ENCODE results near the gene RIPOR2. TPM values are rescaled to one million over a fixed set of nuclear protein-coding genes. Genes with fewer than 3 reads are reported as not detected.

Gene RIPOR2
- polyA plus RNA-seq, 4 donors = 1.0 to 3.1 (median 1.7) TPM

DNA sequence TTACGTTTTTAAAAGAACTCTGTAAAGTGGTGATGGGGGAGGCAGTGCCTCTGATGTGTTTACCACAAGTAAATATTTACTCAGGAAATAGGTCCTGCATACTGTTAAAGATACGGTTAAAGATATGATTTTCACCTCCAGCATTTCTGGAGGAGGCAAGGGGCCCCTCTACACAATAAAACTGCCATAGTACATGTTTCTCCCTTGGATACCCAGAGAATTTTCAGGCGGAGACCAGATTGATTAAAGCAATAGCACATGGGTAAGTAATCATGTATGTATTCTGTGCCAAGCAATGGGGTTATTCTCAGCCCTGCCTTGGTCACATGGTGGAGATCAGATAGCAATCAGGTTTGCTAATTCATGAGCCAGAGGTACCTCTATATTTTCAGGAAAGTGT lies 9.6 kb downstream of the RIPOR2 start:
- Histone ChIP-seq H3K36me3 (ENCODE audit: control insufficient read depth in 3 of 3, insufficient read depth in 2 of 3, low read depth in 1 of 3, low read length in 3 of 3) (no peaks in the 10 kb centered on the region), H3K27ac (ENCODE audit: low read depth in 1 of 3, low read length in 2 of 3) (no peak overlapping the region), H3K4me3 (ENCODE audit: low read depth in 1 of 3, low read length in 3 of 3) (no peak overlapping the region), H3K27me3 (ENCODE audit: control insufficient read depth in 3 of 3, insufficient read depth in 3 of 3, low read length in 3 of 3) (no peaks in the 10 kb centered on the region), H3K4me1 (ENCODE audit: control insufficient read depth in 3 of 3, insufficient read depth in 2 of 3, low read depth in 1 of 3, low read length in 2 of 3) (peaks cover 0 to 4% (median 0%) of the 10 kb centered on the region in 3 donors), H3K9me3 (ENCODE audit: control insufficient read depth in 2 of 2, insufficient read depth in 1 of 2, low read depth in 1 of 2, low read length in 1 of 2) (no peaks in the 10 kb centered on the region)
- FAIRE-seq = no peak
- DNase-seq = no peak
- WGBS, 3 donors = 20 to 36% (median 31%) methylated on average over 3 of the region's 3 CpGs

DNA sequence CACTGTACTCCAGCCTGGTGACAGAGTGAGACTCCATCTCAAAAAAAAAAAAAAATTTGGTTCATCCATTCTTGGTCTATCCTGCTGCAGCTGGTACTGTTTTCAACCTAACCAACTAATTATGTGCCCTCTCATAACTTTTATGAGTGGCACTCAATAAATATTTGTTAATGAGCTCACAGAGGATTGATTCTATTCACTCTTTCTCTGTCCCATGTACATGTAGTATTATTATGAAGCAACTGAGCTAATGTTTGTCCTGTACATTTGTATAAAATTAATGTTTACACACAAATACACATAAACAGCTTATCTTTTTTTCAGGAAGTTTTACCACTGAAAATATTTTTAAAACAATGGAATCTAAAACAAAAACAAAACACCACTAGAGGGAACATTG lies 10.1 kb downstream of the RIPOR2 start:
- Histone ChIP-seq H3K27ac (ENCODE audit: low read depth in 1 of 3, low read length in 2 of 3) (no peak overlapping the region), H3K4me1 (ENCODE audit: control insufficient read depth in 3 of 3, insufficient read depth in 2 of 3, low read depth in 1 of 3, low read length in 2 of 3) (peaks cover 0 to 4% (median 0%) of the 10 kb centered on the region in 3 donors), H3K4me3 (ENCODE audit: low read depth in 1 of 3, low read length in 3 of 3) (no peak overlapping the region), H3K9me3 (ENCODE audit: control insufficient read depth in 2 of 2, insufficient read depth in 1 of 2, low read depth in 1 of 2, low read length in 1 of 2) (no peaks in the 10 kb centered on the region), H3K36me3 (ENCODE audit: control insufficient read depth in 3 of 3, insufficient read depth in 2 of 3, low read depth in 1 of 3, low read length in 3 of 3) (no peaks in the 10 kb centered on the region), H3K27me3 (ENCODE audit: control insufficient read depth in 3 of 3, insufficient read depth in 3 of 3, low read length in 3 of 3) (no peaks in the 10 kb centered on the region)
- no peak for DNase-seq
- no peak for FAIRE-seq

DNA sequence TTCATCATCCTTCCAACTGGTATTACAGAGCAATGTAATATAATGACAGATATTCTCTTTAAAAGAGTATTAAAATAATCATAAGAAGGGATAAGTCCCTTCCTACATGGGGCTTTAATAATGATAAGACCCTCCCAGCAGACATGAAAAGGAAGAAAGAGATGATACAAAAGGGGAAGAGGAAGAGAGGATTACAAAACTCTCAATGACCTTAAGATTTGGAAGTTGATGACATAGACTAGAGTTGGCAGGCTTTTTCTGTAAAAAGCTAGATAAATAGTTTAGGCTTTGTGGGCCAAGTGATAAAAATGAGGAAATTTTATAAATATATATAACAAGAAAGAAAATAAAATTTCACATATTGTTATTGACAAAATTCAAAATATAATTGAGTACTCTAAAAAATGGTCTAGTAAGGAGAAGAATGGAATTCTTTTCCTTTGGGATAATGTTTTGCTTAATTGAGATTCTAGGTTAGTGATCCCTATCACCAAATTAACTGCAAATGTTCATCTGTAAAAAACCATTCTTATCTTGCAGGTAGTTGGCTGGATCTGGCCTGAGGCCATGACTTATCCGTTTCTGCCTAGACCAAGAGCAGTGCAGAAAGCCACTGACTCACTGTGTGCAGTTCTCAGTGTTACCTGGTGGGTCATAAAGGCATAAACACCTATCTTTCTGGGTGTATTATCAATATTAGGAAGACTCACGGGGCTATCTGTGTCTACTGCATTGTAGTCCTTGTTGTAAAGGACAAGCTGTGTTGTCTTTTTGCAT lies 11.0 kb downstream of the RIPOR2 start:
- Histone ChIP-seq H3K36me3 (ENCODE audit: control insufficient read depth in 3 of 3, insufficient read depth in 2 of 3, low read depth in 1 of 3, low read length in 3 of 3) (no peaks in the 10 kb centered on the region), H3K4me3 (ENCODE audit: low read depth in 1 of 3, low read length in 3 of 3) (no peak overlapping the region), H3K27ac (ENCODE audit: low read depth in 1 of 3, low read length in 2 of 3) (no peak overlapping the region), H3K27me3 (ENCODE audit: control insufficient read depth in 3 of 3, insufficient read depth in 3 of 3, low read length in 3 of 3) (no peaks in the 10 kb centered on the region), H3K9me3 (ENCODE audit: control insufficient read depth in 2 of 2, insufficient read depth in 1 of 2, low read depth in 1 of 2, low read length in 1 of 2) (no peaks in the 10 kb centered on the region), H3K4me1 (ENCODE audit: control insufficient read depth in 3 of 3, insufficient read depth in 2 of 3, low read depth in 1 of 3, low read length in 2 of 3) (no peaks in the 10 kb centered on the region)
- FAIRE-seq = no peak
- DNase-seq = no peak
- WGBS, 3 donors = 13 to 53% (median 26%) methylated on average over 2 of the region's 2 CpGs

GRCh38 chr6:24923885-24924401 lies 11.8 kb downstream of the RIPOR2 start:
- FAIRE-seq = no peak
- no peak overlapping the region for H3K4me3 ChIP-seq (ENCODE audit: low read depth in 1 of 3, low read length in 3 of 3)

DNA sequence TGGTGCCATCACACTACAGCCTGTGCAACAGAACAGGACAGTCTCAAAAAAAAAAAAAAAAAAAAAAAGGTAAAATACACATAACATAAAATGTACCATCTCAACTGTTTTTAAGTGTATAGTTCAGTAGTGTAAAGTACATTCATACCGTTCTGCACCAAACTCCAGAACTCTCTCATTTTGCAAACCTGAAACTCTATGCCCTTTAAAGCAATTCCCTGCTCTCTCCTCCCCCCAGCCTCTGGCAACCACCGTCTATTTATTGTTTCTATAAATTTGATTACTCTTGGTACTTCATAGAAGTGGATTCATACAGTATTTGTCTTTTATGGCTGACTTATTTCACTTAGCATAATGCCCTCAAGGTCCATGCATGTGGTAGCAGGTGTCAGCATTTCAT lies 12.9 kb downstream of the RIPOR2 start:
- no peak for DNase-seq
- Histone ChIP-seq H3K4me3 (ENCODE audit: low read depth in 1 of 3, low read length in 3 of 3) (no peak overlapping the region), H3K27ac (ENCODE audit: low read depth in 1 of 3, low read length in 2 of 3) (no peak overlapping the region), H3K27me3 (ENCODE audit: control insufficient read depth in 3 of 3, insufficient read depth in 3 of 3, low read length in 3 of 3) (no peaks in the 10 kb centered on the region), H3K4me1 (ENCODE audit: control insufficient read depth in 3 of 3, insufficient read depth in 2 of 3, low read depth in 1 of 3, low read length in 2 of 3) (peaks cover 0 to 5% (median 0%) of the 10 kb centered on the region in 3 donors), H3K9me3 (ENCODE audit: control insufficient read depth in 2 of 2, insufficient read depth in 1 of 2, low read depth in 1 of 2, low read length in 1 of 2) (no peaks in the 10 kb centered on the region), H3K36me3 (ENCODE audit: control insufficient read depth in 3 of 3, insufficient read depth in 2 of 3, low read depth in 1 of 3, low read length in 3 of 3) (no peaks in the 10 kb centered on the region)
- no peak for FAIRE-seq
- WGBS, 3 donors = 59 to 66% (median 63%) methylated on average over 2 of the region's 2 CpGs

More at GRCh38 chr6:24923885-24924401, 11.8 kb downstream of the RIPOR2 start:
- Histone ChIP-seq H3K9me3 (ENCODE audit: control insufficient read depth in 2 of 2, insufficient read depth in 1 of 2, low read depth in 1 of 2, low read length in 1 of 2) (no peaks in the 10 kb centered on the region), H3K27ac (ENCODE audit: low read depth in 1 of 3, low read length in 2 of 3) (no peak overlapping the region), H3K4me1 (ENCODE audit: control insufficient read depth in 3 of 3, insufficient read depth in 2 of 3, low read depth in 1 of 3, low read length in 2 of 3) (peaks cover 0 to 5% (median 0%) of the 10 kb centered on the region in 3 donors), H3K36me3 (ENCODE audit: control insufficient read depth in 3 of 3, insufficient read depth in 2 of 3, low read depth in 1 of 3, low read length in 3 of 3) (no peaks in the 10 kb centered on the region), H3K27me3 (ENCODE audit: control insufficient read depth in 3 of 3, insufficient read depth in 3 of 3, low read length in 3 of 3) (no peaks in the 10 kb centered on the region)
- WGBS, 3 donors = 83 to 87% (median 83%) methylated on average over 8 of the region's 8 CpGs
- no peak for DNase-seq

DNA sequence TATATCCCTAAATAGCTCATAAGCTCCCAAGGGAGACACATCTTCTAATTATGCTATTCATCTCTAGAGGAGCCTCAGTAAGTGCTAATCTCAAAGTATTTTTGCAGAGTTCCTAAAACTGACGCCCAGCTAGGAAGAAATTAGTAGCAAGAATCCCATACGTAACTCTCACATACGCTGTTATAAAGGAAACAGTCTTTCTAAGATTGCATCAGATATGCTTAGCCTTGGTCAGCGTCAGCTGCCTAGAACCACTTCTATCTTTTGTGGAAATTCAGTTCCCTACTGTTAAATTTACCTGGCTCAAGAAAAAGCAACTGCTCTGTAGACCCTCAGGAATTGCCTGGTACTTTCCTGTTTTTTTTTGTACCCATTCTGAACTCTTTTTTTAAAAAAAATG lies 13.6 kb downstream of the RIPOR2 start:
- WGBS, 3 donors = 75 to 93% (median 87%) methylated on average over 4 of the region's 4 CpGs
- H3K36me3 ChIP-seq (ENCODE audit: control insufficient read depth in 3 of 3, insufficient read depth in 2 of 3, low read depth in 1 of 3, low read length in 3 of 3) = no peaks in the 10 kb centered on the region
- no peak overlapping the region for H3K4me3 ChIP-seq (ENCODE audit: low read depth in 1 of 3, low read length in 3 of 3)
- FAIRE-seq = no peak
- H3K9me3 ChIP-seq (ENCODE audit: control insufficient read depth in 2 of 2, insufficient read depth in 1 of 2, low read depth in 1 of 2, low read length in 1 of 2) = no peaks in the 10 kb centered on the region
- DNase-seq = no peak
- H3K27ac ChIP-seq (ENCODE audit: low read depth in 1 of 3, low read length in 2 of 3) = no peak overlapping the region
- H3K4me1 ChIP-seq (ENCODE audit: control insufficient read depth in 3 of 3, insufficient read depth in 2 of 3, low read depth in 1 of 3, low read length in 2 of 3) = peaks cover 0 to 5% (median 0%) of the 10 kb centered on the region in 3 donors
- no peaks in the 10 kb centered on the region for H3K27me3 ChIP-seq (ENCODE audit: control insufficient read depth in 3 of 3, insufficient read depth in 3 of 3, low read length in 3 of 3)

GRCh38 chr6:24920136-24920535 lies 15.6 kb downstream of the RIPOR2 start:
- no peaks in the 10 kb centered on the region for H3K27me3 ChIP-seq (ENCODE audit: control insufficient read depth in 3 of 3, insufficient read depth in 3 of 3, low read length in 3 of 3)
- H3K36me3 ChIP-seq (ENCODE audit: control insufficient read depth in 3 of 3, insufficient read depth in 2 of 3, low read depth in 1 of 3, low read length in 3 of 3) = no peaks in the 10 kb centered on the region
- DNase-seq = no peak
- no peaks in the 10 kb centered on the region for H3K9me3 ChIP-seq (ENCODE audit: control insufficient read depth in 2 of 2, insufficient read depth in 1 of 2, low read depth in 1 of 2, low read length in 1 of 2)
- no peak overlapping the region for H3K27ac ChIP-seq (ENCODE audit: low read depth in 1 of 3, low read length in 2 of 3)
- no peak for FAIRE-seq
- no peak overlapping the region for H3K4me3 ChIP-seq (ENCODE audit: low read depth in 1 of 3, low read length in 3 of 3)
- peaks cover 0 to 5% (median 0%) of the 10 kb centered on the region in 3 donors for H3K4me1 ChIP-seq (ENCODE audit: control insufficient read depth in 3 of 3, insufficient read depth in 2 of 3, low read depth in 1 of 3, low read length in 2 of 3)

DNA sequence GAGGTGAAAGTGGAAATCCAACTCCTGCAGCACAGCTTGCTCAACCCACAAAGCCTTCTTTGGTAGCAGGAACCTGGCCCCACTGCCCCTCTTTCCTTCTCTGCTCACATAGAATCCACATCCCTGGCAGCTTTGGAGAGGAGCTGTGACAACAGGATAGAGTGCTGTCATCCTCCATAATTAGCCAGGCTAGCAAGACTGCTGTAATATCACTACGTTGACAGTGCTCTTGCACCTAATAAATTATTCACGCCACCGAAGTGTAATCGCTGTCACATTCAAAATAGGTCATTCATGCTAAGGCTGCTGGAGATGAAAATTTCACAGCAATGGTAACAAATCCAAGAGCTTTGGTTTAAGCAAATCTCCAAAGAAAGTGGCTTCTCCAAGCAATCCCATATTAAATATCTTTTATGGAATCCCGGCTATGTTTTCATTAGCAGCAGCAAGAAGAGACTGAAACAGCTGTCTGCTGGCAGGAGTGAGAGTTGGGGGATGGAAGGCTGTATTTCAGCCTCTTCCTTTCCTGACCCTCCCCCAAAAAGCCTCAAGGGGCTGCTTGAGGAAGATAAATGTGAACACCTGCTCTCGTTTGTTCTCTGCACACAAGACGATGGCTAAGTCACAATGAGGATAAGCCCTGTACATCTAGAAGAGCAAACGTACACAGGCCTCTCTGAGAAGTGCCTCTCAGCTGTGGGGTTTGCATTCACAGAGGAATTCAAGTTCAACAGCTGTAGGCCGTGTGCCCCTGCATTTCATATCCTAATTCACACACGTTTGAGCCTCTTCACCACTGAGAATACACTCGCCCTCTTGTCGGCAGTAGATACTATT lies 16.5 kb downstream of the RIPOR2 start:
- Histone ChIP-seq H3K4me3 (ENCODE audit: low read depth in 1 of 3, low read length in 3 of 3) (no peak overlapping the region), H3K27ac (ENCODE audit: low read depth in 1 of 3, low read length in 2 of 3) (no peak overlapping the region), H3K36me3 (ENCODE audit: control insufficient read depth in 3 of 3, insufficient read depth in 2 of 3, low read depth in 1 of 3, low read length in 3 of 3) (no peaks in the 10 kb centered on the region), H3K9me3 (ENCODE audit: control insufficient read depth in 2 of 2, insufficient read depth in 1 of 2, low read depth in 1 of 2, low read length in 1 of 2) (no peaks in the 10 kb centered on the region), H3K4me1 (ENCODE audit: control insufficient read depth in 3 of 3, insufficient read depth in 2 of 3, low read depth in 1 of 3, low read length in 2 of 3) (peaks cover 0 to 5% (median 0%) of the 10 kb centered on the region in 3 donors), H3K27me3 (ENCODE audit: control insufficient read depth in 3 of 3, insufficient read depth in 3 of 3, low read length in 3 of 3) (no peaks in the 10 kb centered on the region)
- no peak for DNase-seq
- WGBS, 3 donors = 53 to 70% (median 69%) methylated on average over 12 of the region's 12 CpGs
- FAIRE-seq = no peak
